Gastroesophageal sphincter (tissue), 4 donors: ENCODE results near the gene NNAT. TPM values are rescaled to one million over a fixed set of nuclear protein-coding genes. Genes with fewer than 3 reads are reported as not detected.

Experiments used
- ATAC-seq: fragments of 150-250 bp; one replicate; pipeline ENCODE4 v1.9.1; 2016; ENCODE audit warnings: mild to moderate bottlenecking, moderate library complexity
- H3K27ac ChIP-seq, 4 donors: fragments of 200-600 bp; sonication (generic) in 3 of 4; 1 replicate in 3 of 4; 2 replicates in 1 of 4; pipeline ENCODE4 v1.5.1; 2016 to 2019
- H3K27me3 ChIP-seq: fragments of 200-600 bp; sonication (generic); one replicate; pipeline ENCODE4 v1.5.1; 2019
- H3K36me3 ChIP-seq, 2 donors: fragments of 200-600 bp; sonication (generic); one replicate each; pipeline ENCODE4 v1.5.1; 2019; ENCODE audit warnings: control low read depth in 1 of 2
- H3K4me1 ChIP-seq, 3 donors: fragments of 200-600 bp; sonication (generic); 1 replicate in 2 of 3; 2 replicates in 1 of 3; pipeline ENCODE4 v1.5.1; 2016 to 2019; ENCODE audit warnings: control low read depth in 2 of 3
- H3K4me3 ChIP-seq, 2 donors: fragments of 200-600 bp; sonication (generic); one replicate each; pipeline ENCODE4 v1.5.1; 2019; ENCODE audit warnings: mild to moderate bottlenecking in 1 of 2, moderate library complexity in 1 of 2
- H3K9me3 ChIP-seq, 3 donors: fragments of 200-600 bp; sonication (generic); one replicate each; pipeline ENCODE4 v1.5.1; 2017 to 2019; ENCODE audit warnings: control low read depth in 2 of 3
- EP300 ChIP-seq: sonication (generic); formaldehyde crosslinking; IDR thresholded peaks from one replicate; pipeline ENCODE4 v1.6.1; 2017; ENCODE audit warnings: antibody characterized with exemption, mild to moderate bottlenecking
- POLR2A ChIP-seq, 2 donors: fragments of 450-650 bp; IDR thresholded peaks; one replicate each; pipeline ENCODE4 v1.6.1; 2017; ENCODE audit warnings: antibody characterized with exemption in 2 of 2, mild to moderate bottlenecking in 2 of 2, moderate library complexity in 1 of 2
- POLR2AphosphoS5 ChIP-seq: sonication (generic); formaldehyde crosslinking; IDR thresholded peaks from one replicate; pipeline ENCODE4 v1.6.1; 2017; ENCODE audit warnings: antibody characterized with exemption
- WGBS, 2 donors: methylation state at CpG; one replicate each; pipeline ENCODE4 v1.1.5; 2018; ENCODE audit warnings: low coverage in 1 of 2; 5-methylcytosine and 5-hydroxymethylcytosine counted together
- total RNA-seq, 4 donors: library from RNA; depleted of rRNA; stranded (reverse); fragments of >200 nt; gene quantifications; one replicate each; pipeline ENCODE4 v1.1.0, GENCODE V29; 2016
- TF ChIP-seq, protein P1 (sequence below), 4 experiments: fragments of 200-600 bp in 2 of 4; fragments of 450-650 bp in 2 of 4; sonication (generic) in 1 of 4; IDR thresholded peaks; one replicate each; pipeline ENCODE4 v1.5.1; 2017 to 2019; ENCODE audit warnings: antibody characterized with exemption in 4 of 4, mild to moderate bottlenecking in 2 of 4, moderate library complexity in 2 of 4

Gene NNAT
- total RNA-seq, 4 donors from 2014 or later = 3.3 to 8.8 (median 7.7) TPM

DNA sequence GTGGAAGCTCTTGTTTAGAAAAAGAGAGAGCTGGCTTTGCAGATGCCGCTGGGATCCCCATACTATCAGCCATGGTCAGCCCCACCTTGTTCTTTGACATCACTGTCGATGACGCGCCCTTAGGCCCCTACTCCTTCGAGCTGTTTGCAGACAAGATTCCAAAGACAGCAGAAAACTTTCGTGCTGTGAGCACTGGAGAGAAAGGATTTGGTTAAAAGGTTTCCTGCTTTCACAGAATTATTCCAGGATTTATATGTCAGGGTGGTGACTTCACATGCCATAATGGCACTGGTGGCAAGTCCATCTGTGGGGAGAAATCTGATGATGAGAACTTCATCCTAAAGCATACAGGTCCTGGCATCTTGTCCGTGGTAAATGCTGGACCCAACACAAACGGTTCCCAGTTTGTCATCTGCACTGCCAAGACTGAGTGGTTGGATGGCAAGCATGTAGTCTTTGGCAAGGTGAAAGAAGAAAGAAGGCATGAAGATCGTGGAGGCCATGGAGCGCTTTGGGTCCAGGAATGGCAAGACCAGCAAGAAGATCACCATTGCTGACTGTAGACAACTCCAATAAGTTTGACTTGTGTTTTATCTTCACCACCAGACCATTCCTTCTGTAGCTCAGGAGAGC lies 9.0 kb downstream of the NNAT start:
- Histone ChIP-seq H3K27ac (no peak overlapping the region), H3K4me3 (no peak overlapping the region), H3K4me1 (peaks cover 0 to 33% (median 20%) of the 10 kb centered on the region in 3 donors), H3K36me3 (no peaks in the 10 kb centered on the region), H3K27me3 (no peaks in the 10 kb centered on the region), H3K9me3 (no peaks in the 10 kb centered on the region)
- TF ChIP-seq POLR2AphosphoS5 = no peak
- TF ChIP-seq EP300 = no peak
- no peak for TF ChIP-seq POLR2A (IDR thresholded peaks at IDR 0.05)
- TF ChIP-seq, protein P1, sequence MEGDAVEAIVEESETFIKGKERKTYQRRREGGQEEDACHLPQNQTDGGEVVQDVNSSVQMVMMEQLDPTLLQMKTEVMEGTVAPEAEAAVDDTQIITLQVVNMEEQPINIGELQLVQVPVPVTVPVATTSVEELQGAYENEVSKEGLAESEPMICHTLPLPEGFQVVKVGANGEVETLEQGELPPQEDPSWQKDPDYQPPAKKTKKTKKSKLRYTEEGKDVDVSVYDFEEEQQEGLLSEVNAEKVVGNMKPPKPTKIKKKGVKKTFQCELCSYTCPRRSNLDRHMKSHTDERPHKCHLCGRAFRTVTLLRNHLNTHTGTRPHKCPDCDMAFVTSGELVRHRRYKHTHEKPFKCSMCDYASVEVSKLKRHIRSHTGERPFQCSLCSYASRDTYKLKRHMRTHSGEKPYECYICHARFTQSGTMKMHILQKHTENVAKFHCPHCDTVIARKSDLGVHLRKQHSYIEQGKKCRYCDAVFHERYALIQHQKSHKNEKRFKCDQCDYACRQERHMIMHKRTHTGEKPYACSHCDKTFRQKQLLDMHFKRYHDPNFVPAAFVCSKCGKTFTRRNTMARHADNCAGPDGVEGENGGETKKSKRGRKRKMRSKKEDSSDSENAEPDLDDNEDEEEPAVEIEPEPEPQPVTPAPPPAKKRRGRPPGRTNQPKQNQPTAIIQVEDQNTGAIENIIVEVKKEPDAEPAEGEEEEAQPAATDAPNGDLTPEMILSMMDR (IDR thresholded peaks at IDR 0.05) = no peak
- 82 to 85% methylated on average over 9 to 10 of the region's 10 CpGs for WGBS, 2 donors
- no peak for ATAC-seq

DNA sequence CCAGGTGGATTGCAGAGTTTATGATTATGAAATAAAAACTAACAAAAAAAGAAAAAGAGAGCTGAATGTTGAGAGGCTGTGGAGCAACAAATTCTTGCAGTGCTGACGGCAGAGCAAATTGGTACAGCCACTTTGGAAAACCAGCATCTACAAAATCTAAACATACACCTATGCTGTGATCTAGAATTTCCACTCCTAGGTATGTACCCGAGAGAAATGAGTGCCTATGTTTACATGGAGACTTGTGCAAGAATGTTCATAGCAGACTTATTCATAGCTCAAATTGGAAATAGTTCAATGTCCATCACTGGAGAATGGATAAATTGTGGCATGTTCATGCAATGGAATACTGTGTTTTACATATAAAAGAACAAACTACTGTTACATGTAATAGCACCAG lies 9.6 kb downstream of the NNAT start:
- Histone ChIP-seq H3K27ac (no peak overlapping the region), H3K27me3 (no peaks in the 10 kb centered on the region), H3K4me3 (no peak overlapping the region), H3K36me3 (no peaks in the 10 kb centered on the region), H3K4me1 (peaks cover 0 to 27% (median 14%) of the 10 kb centered on the region in 3 donors), H3K9me3 (no peaks in the 10 kb centered on the region)
- TF ChIP-seq POLR2A (IDR thresholded peaks at IDR 0.05) = no peak
- TF ChIP-seq POLR2AphosphoS5 = no peak
- TF ChIP-seq, protein P1 (IDR thresholded peaks at IDR 0.05) = no peak
- no peak for TF ChIP-seq EP300
- WGBS, 2 donors = 46 to 71% methylated on average over 2 of the region's 2 CpGs
- ATAC-seq = no peak

DNA sequence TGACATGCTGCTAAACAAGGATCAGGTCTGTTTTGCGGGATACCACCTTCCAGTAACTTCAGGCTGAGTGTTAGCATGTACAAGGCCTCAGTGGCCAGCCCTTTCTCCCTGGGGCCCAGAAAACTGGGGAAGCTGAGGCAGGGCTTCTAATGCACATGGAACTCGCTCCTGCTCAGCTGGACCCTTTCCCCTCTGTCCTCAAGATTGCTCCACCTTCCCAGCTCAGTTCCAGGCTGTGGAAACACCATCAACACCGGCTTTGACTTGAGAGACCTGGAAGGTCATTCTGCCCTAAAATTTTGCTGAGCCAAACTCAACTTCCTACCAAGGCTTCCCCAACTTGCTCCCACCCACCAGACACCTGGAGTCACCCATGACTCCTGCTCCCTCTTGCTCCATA lies 10.8 kb downstream of the NNAT start:
- no peaks in the 10 kb centered on the region for H3K36me3 ChIP-seq
- TF ChIP-seq, protein P1 (IDR thresholded peaks at IDR 0.05) = no peak
- TF ChIP-seq POLR2A (IDR thresholded peaks at IDR 0.05) (no peak), POLR2AphosphoS5 (no peak), EP300 (no peak)
- H3K27me3 ChIP-seq = no peaks in the 10 kb centered on the region
- no peak overlapping the region for H3K4me3 ChIP-seq
- H3K27ac ChIP-seq = no peak overlapping the region
- WGBS, 2 donors = 78 to 100% methylated on average over 1 to 2 of the region's 3 CpGs
- no peaks in the 10 kb centered on the region for H3K9me3 ChIP-seq
- peaks cover 0 to 17% (median 9%) of the 10 kb centered on the region in 3 donors for H3K4me1 ChIP-seq
- ATAC-seq = no peak

DNA sequence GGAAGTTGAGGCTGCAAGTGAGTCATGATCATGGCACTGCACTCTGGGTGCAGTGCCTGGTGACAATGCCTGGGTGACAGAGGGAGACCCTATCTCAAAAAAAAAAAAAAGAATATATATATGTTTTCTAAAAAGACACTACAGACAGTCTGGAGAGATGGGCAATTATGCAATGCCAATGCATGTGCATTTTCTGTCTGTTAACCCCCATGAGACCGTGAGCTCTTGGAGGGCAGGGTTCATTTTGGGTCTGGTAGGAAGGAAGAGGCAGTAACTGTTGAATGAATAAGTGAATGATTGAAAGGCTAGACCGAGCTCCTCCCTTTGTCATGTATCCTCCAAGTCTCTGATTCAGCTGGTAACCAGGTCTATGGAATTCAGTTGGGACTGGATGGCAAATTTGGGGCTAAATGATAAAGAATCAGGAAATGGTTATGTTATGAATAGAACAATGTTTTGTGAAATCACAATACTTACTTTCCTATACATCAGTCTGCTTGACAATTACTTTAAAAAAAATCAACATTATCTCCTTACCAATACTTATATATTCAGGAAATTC lies 12.2 kb downstream of the NNAT start:
- H3K27ac ChIP-seq = no peak overlapping the region
- 78 to 83% methylated on average over 2 of the region's 2 CpGs for WGBS, 2 donors
- H3K4me3 ChIP-seq = no peak overlapping the region
- peaks cover 0 to 16% (median 9%) of the 10 kb centered on the region in 3 donors for H3K4me1 ChIP-seq
- H3K36me3 ChIP-seq = no peaks in the 10 kb centered on the region
- H3K27me3 ChIP-seq = no peaks in the 10 kb centered on the region
- TF ChIP-seq POLR2AphosphoS5 = no peak
- TF ChIP-seq EP300 = no peak
- TF ChIP-seq, protein P1 (IDR thresholded peaks at IDR 0.05) = no peak
- no peak for TF ChIP-seq POLR2A (IDR thresholded peaks at IDR 0.05)
- H3K9me3 ChIP-seq = no peaks in the 10 kb centered on the region
- no peak for ATAC-seq
